Brain microvascular endothelial cell (primary cell): ENCODE results near the gene CRB2.

Source experiments
- DNase-seq: peaks from one replicate; pipeline ENCODE4 v3.0.0-alpha.2; 2020
- H3K27ac ChIP-seq: fragments of 250-450 bp; sonication (Bioruptor Pico); 2 replicates; pipeline ENCODE4 v1.5.1; 2020; ENCODE audit warnings: mild to moderate bottlenecking, moderate library complexity
- H3K27me3 ChIP-seq: fragments of 250-450 bp; sonication (Bioruptor Pico); replicated peaks from 2 replicates; pipeline ENCODE4 v1.5.1; 2020; ENCODE audit warnings: mild to moderate bottlenecking
- H3K36me3 ChIP-seq: fragments of 250-450 bp; sonication (Bioruptor Pico); replicated peaks from 2 replicates; pipeline ENCODE4 v1.5.1; 2020; ENCODE audit warnings: mild to moderate bottlenecking
- H3K4me3 ChIP-seq: 2 replicates; pipeline ENCODE4 v1.5.1; 2011; ENCODE audit warnings: low read depth, mild to moderate bottlenecking, control low read depth, low read length, moderate library complexity
- CTCF ChIP-seq: IDR thresholded peaks from 2 replicates; pipeline ENCODE4 v1.5.1; 2011; ENCODE audit warnings: low read depth, mild to moderate bottlenecking, moderate library complexity, low read length, control low read depth, inconsistent platforms; ENCODE audit errors: missing control alignments
- in situ Hi-C: cut with HindIII; loops from 2 replicates; pipeline ENCODE4 v1.10.0; 2017; ENCODE audit warnings: low sequenced_read_pairs, low pct_ligation_motif_present

The CRB2 gene

GRCh38 chr9:123319541-123320339 is 36.3 kb upstream of the CRB2 start:
- Histone ChIP-seq H3K36me3 (no peaks in the 10 kb centered on the region), H3K27me3 (no peaks in the 10 kb centered on the region), H3K27ac (no peak overlapping the region), H3K4me3 (no peak overlapping the region)
- in situ Hi-C loops, result no loop called here
- TF ChIP-seq CTCF, result no peak
- DNase-seq, result no peak

GRCh38 chr9:123320814-123321213 is 35.2 kb upstream of the CRB2 start:
- no peak overlapping the region for H3K4me3 ChIP-seq
- H3K27me3 ChIP-seq, result no peaks in the 10 kb centered on the region
- in situ Hi-C loops, result no loop called here
- TF ChIP-seq CTCF, result no peak
- no peak overlapping the region for H3K27ac ChIP-seq
- H3K36me3 ChIP-seq, result no peaks in the 10 kb centered on the region
- DNase-seq, result no peak

GRCh38 chr9:123321616-123322272 is 34.3 kb upstream of the CRB2 start:
- TF ChIP-seq CTCF, result no peak
- no peaks in the 10 kb centered on the region for H3K27me3 ChIP-seq
- no peaks in the 10 kb centered on the region for H3K36me3 ChIP-seq
- no peak overlapping the region for H3K4me3 ChIP-seq
- no peak for DNase-seq
- in situ Hi-C loops, result no loop called here
- no peak overlapping the region for H3K27ac ChIP-seq

GRCh38 chr9:123322273-123323195 is 33.5 kb upstream of the CRB2 start:
- H3K4me3 ChIP-seq, result no peak overlapping the region
- no peaks in the 10 kb centered on the region for H3K27me3 ChIP-seq
- TF ChIP-seq CTCF, result no peak
- no peak overlapping the region for H3K27ac ChIP-seq
- in situ Hi-C loops, result no loop called here
- no peak for DNase-seq
- no peaks in the 10 kb centered on the region for H3K36me3 ChIP-seq

- no peak for DNase-seq
- in situ Hi-C loops, result no loop called here
- H3K4me3 ChIP-seq, result no peak overlapping the region
- TF ChIP-seq CTCF, result no peak
- no peak overlapping the region for H3K27ac ChIP-seq
- H3K36me3 ChIP-seq, result no peaks in the 10 kb centered on the region
- no peaks in the 10 kb centered on the region for H3K27me3 ChIP-seq
Measured at GRCh38 chr9:123323196-123324013, 32.6 kb upstream of the CRB2 start.
